GM21528 (cell line): ENCODE measurements around the gene WDR27.
A peak's percentile ranks its signal among the peaks of the same experiment; 100 is the strongest.
"Not testable (repeated sequence)": the region's sequence is repeated elsewhere in the genome, so short reads cannot be mapped to it uniquely, and the experiment has no call there.

Experiments used
- ATAC-seq: cut with Tn5 transposase; IDR thresholded peaks from one replicate; pipeline ENCODE4 v1.9.1; 2021; ENCODE audit warnings: mild to moderate bottlenecking, moderate library complexity; ENCODE audit not compliant: unreplicated experiment, low FRiP score

The WDR27 gene

GRCh38 chr6:169619650-169620049, 82.2 kb downstream of the WDR27 start:
- ATAC-seq = no peak

- ATAC-seq = no peak
These were observed 83.0 kb downstream of the WDR27 start for GRCh38 chr6:169618526-169619490.

- ATAC-seq = no peak
These were observed 84.3 kb downstream of the WDR27 start for GRCh38 chr6:169617562-169617961.

GRCh38 chr6:169608609-169609008, 93.2 kb downstream of the WDR27 start:
- not testable (repeated sequence) for ATAC-seq

- no peak for ATAC-seq
These were observed 97.8 kb downstream of the WDR27 start for GRCh38 chr6:169604076-169604475.

GRCh38 chr6:169601129-169601528, 100.7 kb downstream of the WDR27 start:
- not testable (repeated sequence) for ATAC-seq

- ATAC-seq = no peak
These were observed 109.3 kb downstream of the WDR27 start for GRCh38 chr6:169592558-169592957.

- ATAC-seq = no peak
These were observed 110.2 kb downstream of the WDR27 start for GRCh38 chr6:169591616-169592015.

GRCh38 chr6:169590376-169590939, 111.4 kb downstream of the WDR27 start:
- no peak for ATAC-seq

- ATAC-seq = peak; percentile 68
These were observed 112.1 kb downstream of the WDR27 start for GRCh38 chr6:169589699-169590257.

GRCh38 chr6:169589293-169589692, 112.5 kb downstream of the WDR27 start:
- peak; percentile 87 for ATAC-seq

- no peak for ATAC-seq
These were observed 113.9 kb downstream of the WDR27 start for GRCh38 chr6:169587975-169588374.

GRCh38 chr6:169583886-169584541, 117.8 kb downstream of the WDR27 start:
- no peak for ATAC-seq

GRCh38 chr6:169579407-169580111, 122.3 kb downstream of the WDR27 start:
- no peak for ATAC-seq

- no peak for ATAC-seq
These were observed 123.9 kb downstream of the WDR27 start for GRCh38 chr6:169577974-169578373.

GRCh38 chr6:169577236-169577635, 124.6 kb downstream of the WDR27 start:
- ATAC-seq = no peak

GRCh38 chr6:169575821-169576220, 126.0 kb downstream of the WDR27 start:
- ATAC-seq = no peak

GRCh38 chr6:169575365-169575764, 126.5 kb downstream of the WDR27 start:
- no peak for ATAC-seq

GRCh38 chr6:169574420-169574819, 127.4 kb downstream of the WDR27 start:
- no peak for ATAC-seq

GRCh38 chr6:169573883-169574282, 127.9 kb downstream of the WDR27 start:
- ATAC-seq = no peak
